H1 (cell line): ENCODE data around the gene FBXO8.

Experiments
- ATF3 ChIP-seq: IDR thresholded peaks from 2 replicates; pipeline ENCODE4 v1.6.1; 2011; ENCODE audit warnings: low read depth, mild to moderate bottlenecking, low read length; ENCODE audit not compliant: insufficient read depth
- BACH1 ChIP-seq: IDR thresholded peaks from 2 replicates; pipeline ENCODE4 v1.6.1; 2012; ENCODE audit warnings: low read length, improper control_type of control experiment
- CHD1 ChIP-seq: IDR thresholded peaks from 2 replicates; pipeline ENCODE4 v1.6.1; 2012; ENCODE audit warnings: low read depth, low read length, improper control_type of control experiment
- CREB1 ChIP-seq: IDR thresholded peaks from 2 replicates; pipeline ENCODE4 v1.6.1; 2012; ENCODE audit warnings: inconsistent platforms
- CTCF ChIP-seq, 3 experiments: IDR thresholded peaks; 1 replicate in 2 of 3; 2 replicates in 1 of 3; pipeline versions ENCODE4 v1.5.1 to v1.6.1; 2011; ENCODE audit warnings: low read length in 3 of 3, mild to moderate bottlenecking in 3 of 3, inconsistent platforms in 2 of 3, low read depth in 1 of 3, moderate library complexity in 1 of 3; ENCODE audit not compliant: insufficient read depth in 1 of 3; ENCODE audit errors: control extremely low read depth in 1 of 3
- EZH2 ChIP-seq: fragments of 200-600 bp; sonication (generic); IDR thresholded peaks from 2 replicates; pipeline ENCODE4 v1.7.1; 2012; ENCODE audit warnings: low read depth, mild to moderate bottlenecking, moderate library complexity, low read length, inconsistent platforms; ENCODE audit not compliant: severe bottlenecking
- GABPA ChIP-seq: IDR thresholded peaks from 2 replicates; pipeline ENCODE4 v1.6.1; 2011; ENCODE audit warnings: mild to moderate bottlenecking, low read length, moderate library complexity, borderline replicate concordance; ENCODE audit not compliant: insufficient read depth
- JUND ChIP-seq: IDR thresholded peaks from 2 replicates; pipeline ENCODE4 v1.6.1; 2011; ENCODE audit warnings: mild to moderate bottlenecking, improper control_type of control experiment, low read length
- MAFK ChIP-seq: IDR thresholded peaks from 2 replicates; pipeline ENCODE4 v1.6.1; 2012; ENCODE audit warnings: low read depth, mild to moderate bottlenecking, improper control_type of control experiment, low read length
- PHF8 ChIP-seq: fragments of 200-600 bp; sonication (generic); conservative IDR thresholded peaks from 2 replicates; pipeline ENCODE4 v1.7.1; 2012; ENCODE audit warnings: low read depth, mild to moderate bottlenecking, inconsistent platforms, low read length, moderate library complexity
- POLR2A ChIP-seq, 2 experiments: IDR thresholded peaks; 1 replicate in 1 of 2; 2 replicates in 1 of 2; pipeline ENCODE4 v1.6.1; 2011; ENCODE audit warnings: low read depth in 2 of 2, low read length in 2 of 2, mild to moderate bottlenecking in 2 of 2; ENCODE audit errors: control extremely low read depth in 1 of 2
- POLR2AphosphoS5 ChIP-seq: IDR thresholded peaks from 2 replicates; pipeline ENCODE4 v1.6.1; 2011; ENCODE audit warnings: low read depth, low read length
- RFX5 ChIP-seq: IDR thresholded peaks from 2 replicates; pipeline ENCODE4 v1.6.1; 2011; ENCODE audit warnings: low read depth, low read length, improper control_type of control experiment, borderline replicate concordance

GRCh38 chr4:174320494-174321199, 37.2 kb upstream of the FBXO8 start:
- no peak for TF ChIP-seq CTCF (IDR thresholded peaks at IDR 0.05; ENCODE audit: control extremely low read depth in 1 of 3, insufficient read depth in 1 of 3, low read depth in 1 of 3, low read length in 3 of 3)
- no peak for TF ChIP-seq MAFK
- TF ChIP-seq POLR2A (IDR thresholded peaks at IDR 0.05; ENCODE audit: control extremely low read depth in 1 of 2, low read depth in 2 of 2, low read length in 2 of 2) = no peak
- TF ChIP-seq RFX5 = no peak
- TF ChIP-seq JUND = no peak
- no peak for TF ChIP-seq ATF3
- no peak for TF ChIP-seq PHF8
- no peak for TF ChIP-seq POLR2AphosphoS5
- TF ChIP-seq CREB1 = no peak
- no peak for TF ChIP-seq CHD1
- no peak for TF ChIP-seq EZH2
- no peak for TF ChIP-seq GABPA
- TF ChIP-seq BACH1 = no peak
